Stimulated activated CD8-positive, alpha-beta memory T cell treated with anti-CD3 and anti-CD28 coated beads, Interleukin-2, amount 100 ng/mL, for 48 hours (primary cell): ENCODE data around the gene ERBB4.

Experiments used
- DNase-seq, 2 donors: peaks; one replicate each; pipeline ENCODE4 v3.0.0-alpha.2; 2020; ENCODE audit warnings: low read depth in 2 of 2

Gene ERBB4

GRCh38 chr2:211931314-211931713 lies 607.3 kb downstream of the ERBB4 start:
- DNase-seq = no peak

GRCh38 chr2:211930331-211930730 lies 608.3 kb downstream of the ERBB4 start:
- no peak for DNase-seq

GRCh38 chr2:211928201-211928600 lies 610.4 kb downstream of the ERBB4 start:
- DNase-seq = no peak

- DNase-seq = no peak
These were observed 615.6 kb downstream of the ERBB4 start for GRCh38 chr2:211923019-211923418.

- DNase-seq = no peak
These were observed 634.6 kb downstream of the ERBB4 start for GRCh38 chr2:211903961-211904360.

- DNase-seq = no peak
These were observed 637.3 kb downstream of the ERBB4 start for GRCh38 chr2:211901226-211901846.

- DNase-seq = no peak
These were observed 638.1 kb downstream of the ERBB4 start for GRCh38 chr2:211900518-211900917.

GRCh38 chr2:211900000-211900399 lies 638.6 kb downstream of the ERBB4 start:
- no peak for DNase-seq

GRCh38 chr2:211898702-211899101 lies 639.9 kb downstream of the ERBB4 start:
- no peak for DNase-seq

- DNase-seq = no peak
These were observed 657.2 kb downstream of the ERBB4 start for GRCh38 chr2:211881449-211881848.

GRCh38 chr2:211879323-211879722 lies 659.3 kb downstream of the ERBB4 start:
- no peak for DNase-seq

GRCh38 chr2:211877061-211877460 lies 661.5 kb downstream of the ERBB4 start:
- no peak for DNase-seq

- DNase-seq = no peak
These were observed 663.1 kb downstream of the ERBB4 start for GRCh38 chr2:211875488-211875887.

- DNase-seq = no peak
These were observed 669.5 kb downstream of the ERBB4 start for GRCh38 chr2:211868996-211869533.

- no peak for DNase-seq
These were observed 670.7 kb downstream of the ERBB4 start for GRCh38 chr2:211867845-211868451.

GRCh38 chr2:211864328-211864727 lies 674.3 kb downstream of the ERBB4 start:
- no peak for DNase-seq

GRCh38 chr2:211860224-211860623 lies 678.4 kb downstream of the ERBB4 start:
- no peak for DNase-seq

- DNase-seq = no peak
These were observed 683.8 kb downstream of the ERBB4 start for GRCh38 chr2:211854832-211855231.

GRCh38 chr2:211846714-211847113 lies 691.9 kb downstream of the ERBB4 start:
- no peak for DNase-seq

- DNase-seq = no peak
These were observed 692.6 kb downstream of the ERBB4 start for GRCh38 chr2:211846036-211846400.

GRCh38 chr2:211845338-211846035 lies 693.1 kb downstream of the ERBB4 start:
- no peak for DNase-seq

- no peak for DNase-seq
These were observed 700.9 kb downstream of the ERBB4 start for GRCh38 chr2:211837706-211838105.

- DNase-seq = no peak
These were observed 701.4 kb downstream of the ERBB4 start for GRCh38 chr2:211837206-211837605.
